GM12874 (cell line): Measurements from ENCODE around the gene ZBTB1.

Experiments used
- TF ChIP-seq, protein P1 (sequence below): IDR thresholded peaks from 2 replicates; pipeline ENCODE4 v1.5.1; 2011; ENCODE audit warnings: low read depth, mild to moderate bottlenecking, control low read depth, low read length, moderate library complexity; ENCODE audit not compliant: insufficient read depth

ZBTB1 gene

DNA sequence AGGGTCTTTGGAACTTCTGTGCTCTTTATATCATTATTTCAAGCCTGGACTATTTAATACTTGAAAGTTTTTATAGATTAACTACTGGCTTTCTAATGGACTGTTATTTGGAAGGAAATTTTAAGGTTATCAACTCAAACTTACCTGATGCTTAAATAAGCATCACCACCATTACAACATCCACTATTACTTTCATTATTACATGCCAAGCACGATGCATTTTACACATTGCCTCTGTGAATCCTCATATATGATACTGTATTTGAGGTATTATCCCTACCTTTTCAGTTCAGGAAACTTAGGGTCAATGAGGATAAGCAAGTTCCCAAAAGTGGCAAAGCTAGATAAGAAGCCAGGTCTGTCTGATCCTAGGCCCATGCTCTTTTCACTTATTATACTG, 12.4 kb downstream of the ZBTB1 start:
- TF ChIP-seq, protein P1, sequence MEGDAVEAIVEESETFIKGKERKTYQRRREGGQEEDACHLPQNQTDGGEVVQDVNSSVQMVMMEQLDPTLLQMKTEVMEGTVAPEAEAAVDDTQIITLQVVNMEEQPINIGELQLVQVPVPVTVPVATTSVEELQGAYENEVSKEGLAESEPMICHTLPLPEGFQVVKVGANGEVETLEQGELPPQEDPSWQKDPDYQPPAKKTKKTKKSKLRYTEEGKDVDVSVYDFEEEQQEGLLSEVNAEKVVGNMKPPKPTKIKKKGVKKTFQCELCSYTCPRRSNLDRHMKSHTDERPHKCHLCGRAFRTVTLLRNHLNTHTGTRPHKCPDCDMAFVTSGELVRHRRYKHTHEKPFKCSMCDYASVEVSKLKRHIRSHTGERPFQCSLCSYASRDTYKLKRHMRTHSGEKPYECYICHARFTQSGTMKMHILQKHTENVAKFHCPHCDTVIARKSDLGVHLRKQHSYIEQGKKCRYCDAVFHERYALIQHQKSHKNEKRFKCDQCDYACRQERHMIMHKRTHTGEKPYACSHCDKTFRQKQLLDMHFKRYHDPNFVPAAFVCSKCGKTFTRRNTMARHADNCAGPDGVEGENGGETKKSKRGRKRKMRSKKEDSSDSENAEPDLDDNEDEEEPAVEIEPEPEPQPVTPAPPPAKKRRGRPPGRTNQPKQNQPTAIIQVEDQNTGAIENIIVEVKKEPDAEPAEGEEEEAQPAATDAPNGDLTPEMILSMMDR = no peak

DNA sequence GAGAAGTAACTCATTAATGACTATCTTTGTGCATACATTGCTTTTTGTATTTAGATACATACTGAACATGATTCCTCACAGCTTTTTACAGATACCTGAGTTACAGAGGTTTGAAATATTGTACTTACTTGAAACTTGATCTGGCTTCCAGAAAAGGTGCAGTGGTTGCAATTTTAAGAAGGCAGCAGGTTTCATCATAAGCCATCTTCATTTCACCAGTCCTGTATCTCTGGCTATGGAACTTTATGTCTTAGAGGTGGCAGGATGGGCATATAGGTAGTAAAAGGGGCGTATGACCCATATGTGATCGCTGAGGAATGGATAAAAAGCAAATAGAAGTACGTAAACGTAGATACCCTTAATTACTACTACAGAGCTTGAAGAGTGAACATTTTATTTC, 13.7 kb downstream of the ZBTB1 start:
- TF ChIP-seq, protein P1 = no peak

DNA sequence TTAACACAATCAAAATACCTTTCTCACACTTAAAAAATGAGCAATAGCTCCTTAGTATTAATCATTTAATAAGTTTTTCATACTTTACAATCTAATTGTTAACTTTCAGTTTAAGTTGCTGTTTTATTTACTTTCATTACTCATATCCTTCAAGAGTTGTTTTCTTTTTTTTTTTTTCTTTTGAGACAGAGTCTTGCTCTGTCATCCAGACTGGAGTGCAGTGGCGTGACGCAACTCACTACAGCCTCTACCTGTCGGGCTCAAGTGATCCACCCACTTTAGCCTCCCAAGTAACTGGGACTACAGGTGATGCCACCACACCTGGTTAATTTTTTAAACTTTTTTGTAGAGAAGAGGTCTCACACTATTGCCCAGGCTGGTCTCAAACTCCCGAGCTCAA, 16.1 kb downstream of the ZBTB1 start:
- TF ChIP-seq, protein P1 = no peak

DNA sequence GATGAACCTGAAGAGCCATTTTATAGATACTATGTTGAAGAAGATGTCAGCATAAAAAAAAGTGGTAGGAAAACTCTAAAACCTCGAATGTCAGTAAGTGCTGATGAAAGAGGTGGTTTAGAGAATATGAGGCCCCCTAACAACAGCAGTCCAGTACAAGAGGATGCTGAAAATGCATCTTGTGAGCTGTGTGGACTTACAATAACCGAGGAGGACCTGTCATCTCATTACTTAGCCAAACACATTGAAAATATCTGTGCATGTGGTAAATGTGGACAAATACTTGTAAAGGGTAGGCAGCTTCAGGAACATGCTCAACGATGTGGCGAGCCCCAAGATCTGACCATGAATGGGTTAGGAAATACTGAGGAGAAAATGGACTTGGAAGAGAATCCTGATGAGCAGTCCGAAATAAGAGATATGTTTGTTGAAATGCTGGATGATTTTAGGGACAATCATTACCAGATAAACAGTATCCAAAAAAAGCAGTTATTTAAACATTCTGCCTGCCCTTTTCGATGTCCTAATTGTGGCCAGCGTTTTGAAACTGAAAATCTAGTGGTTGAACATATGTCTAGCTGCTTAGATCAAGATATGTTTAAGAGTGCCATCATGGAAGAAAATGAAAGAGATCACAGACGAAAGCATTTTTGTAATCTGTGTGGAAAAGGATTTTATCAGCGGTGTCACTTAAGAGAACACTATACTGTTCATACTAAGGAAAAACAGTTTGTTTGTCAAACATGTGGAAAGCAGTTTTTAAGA, 18.2 kb downstream of the ZBTB1 start:
- TF ChIP-seq, protein P1 = no peak

DNA sequence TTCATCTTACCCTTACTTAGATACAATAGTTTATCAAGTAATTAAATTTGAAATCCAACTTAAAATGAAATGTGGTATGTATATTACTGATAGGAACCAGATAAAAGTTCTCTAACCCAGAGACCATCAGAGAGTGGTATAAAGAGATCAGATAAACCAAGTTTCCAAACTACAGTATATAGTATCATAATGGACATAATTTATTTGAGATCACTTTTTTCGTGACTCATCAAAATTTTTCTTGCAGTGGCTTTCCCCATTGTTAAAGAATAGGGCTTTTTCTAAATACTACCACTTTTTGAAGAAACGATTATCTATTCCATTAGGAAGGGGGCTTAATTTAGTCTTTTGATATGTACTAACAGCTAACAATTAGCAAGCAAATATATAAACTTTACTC, 20.8 kb downstream of the ZBTB1 start:
- TF ChIP-seq, protein P1 = no peak

DNA sequence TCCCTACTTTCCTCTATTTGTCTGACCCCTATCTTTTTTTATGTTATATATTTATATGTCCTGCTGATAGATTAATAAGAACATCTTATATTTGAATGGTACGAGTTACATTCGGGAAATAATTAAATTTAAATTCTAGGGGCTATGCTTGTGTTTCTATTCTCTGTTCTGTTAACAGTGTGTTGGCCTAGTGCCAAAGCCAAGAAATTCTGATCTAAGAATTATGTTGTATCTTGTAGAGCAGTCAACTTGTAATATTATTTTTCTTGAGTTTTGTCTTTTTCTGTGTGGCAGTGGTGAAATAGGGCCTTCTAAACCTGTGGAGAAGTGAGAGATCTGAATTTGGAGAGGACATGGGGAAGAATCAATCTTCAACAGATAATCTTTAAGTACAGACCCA, 27.0 kb downstream of the ZBTB1 start:
- TF ChIP-seq, protein P1 = no peak

DNA sequence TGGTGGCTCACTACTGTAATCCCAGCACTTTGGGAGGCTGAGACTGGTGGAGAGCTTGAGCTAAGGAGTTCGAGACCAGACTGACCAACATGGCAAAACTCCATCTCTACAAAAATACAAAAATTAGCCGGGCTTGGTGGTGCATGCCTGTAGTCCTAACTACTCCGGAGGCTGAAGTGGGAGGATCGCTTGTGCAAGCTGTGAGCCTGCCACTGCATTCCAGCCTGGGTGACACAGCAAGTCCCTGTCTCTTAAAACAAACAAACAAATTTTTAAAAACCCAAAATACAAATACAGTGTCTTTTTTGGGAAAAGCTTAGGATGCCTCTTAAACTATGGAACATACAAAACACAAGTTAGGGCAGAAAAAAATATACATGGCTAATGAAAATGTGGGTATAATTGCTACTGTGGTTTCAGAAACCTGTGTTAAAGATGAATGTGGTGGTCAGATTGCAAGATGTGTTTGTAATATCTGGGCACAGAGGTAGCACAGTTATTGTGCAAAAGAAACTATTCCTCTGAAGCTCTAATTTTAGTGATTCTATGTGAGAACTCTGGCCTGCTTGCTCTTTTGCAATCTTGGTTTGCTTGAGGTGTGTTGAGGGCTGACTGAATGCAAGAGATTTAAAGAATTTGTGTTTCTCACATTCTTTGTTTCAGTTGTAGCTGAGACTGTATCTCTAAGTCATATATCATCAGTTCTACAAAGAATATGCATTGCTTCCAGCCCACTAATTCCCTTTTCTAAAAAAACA, 32.1 kb downstream of the ZBTB1 start:
- TF ChIP-seq, protein P1 = no peak
